ENCODE results near the gene NTM.

NTM gene

DNA sequence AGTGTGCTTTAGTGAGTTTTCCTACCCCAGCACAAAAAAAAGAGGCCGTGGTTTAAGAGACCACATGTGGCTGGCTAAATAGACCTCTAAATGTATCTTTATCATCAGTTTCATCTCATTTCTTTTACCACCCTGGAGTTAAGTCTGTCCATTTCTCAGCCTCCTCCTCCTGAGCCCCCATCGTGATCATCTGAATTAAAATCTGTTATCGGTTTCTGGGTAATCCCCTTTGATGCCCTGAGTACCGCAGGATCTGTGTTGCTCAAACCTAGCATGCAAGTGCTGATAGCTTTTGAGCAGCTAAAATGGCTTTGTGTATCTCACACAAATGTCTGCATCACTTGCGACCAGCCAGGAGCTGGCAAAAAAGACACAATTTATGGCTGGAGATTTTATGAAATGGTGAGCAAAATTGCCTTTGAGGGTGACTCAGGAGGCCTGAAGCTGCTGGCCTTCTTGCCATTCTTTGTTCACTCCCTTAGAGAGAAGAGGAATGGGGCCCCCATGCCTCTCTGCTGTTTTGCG, 236.5 kb downstream of the NTM start:
- DNase-seq: no peak

DNA sequence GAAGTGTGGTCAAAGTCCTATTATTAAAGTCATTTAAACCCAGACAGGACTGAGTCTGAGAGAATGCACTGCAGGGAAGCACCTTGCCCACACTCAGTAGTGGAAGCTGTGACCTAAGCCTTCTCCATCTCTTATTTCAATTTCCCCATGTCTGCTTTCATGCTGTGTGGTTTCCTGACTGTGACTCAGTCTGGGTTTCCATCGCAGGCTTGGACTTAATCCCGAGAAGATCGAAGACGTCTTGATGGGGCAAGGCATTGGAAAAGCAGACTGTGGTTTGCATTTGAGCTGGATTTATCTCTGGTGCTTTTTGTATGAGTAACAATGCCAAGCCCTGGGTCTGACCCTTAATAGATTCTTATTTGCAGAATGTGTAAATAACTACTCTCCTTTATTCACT, 238.9 kb downstream of the NTM start:
- DNase-seq: peak; percentile 93

DNA sequence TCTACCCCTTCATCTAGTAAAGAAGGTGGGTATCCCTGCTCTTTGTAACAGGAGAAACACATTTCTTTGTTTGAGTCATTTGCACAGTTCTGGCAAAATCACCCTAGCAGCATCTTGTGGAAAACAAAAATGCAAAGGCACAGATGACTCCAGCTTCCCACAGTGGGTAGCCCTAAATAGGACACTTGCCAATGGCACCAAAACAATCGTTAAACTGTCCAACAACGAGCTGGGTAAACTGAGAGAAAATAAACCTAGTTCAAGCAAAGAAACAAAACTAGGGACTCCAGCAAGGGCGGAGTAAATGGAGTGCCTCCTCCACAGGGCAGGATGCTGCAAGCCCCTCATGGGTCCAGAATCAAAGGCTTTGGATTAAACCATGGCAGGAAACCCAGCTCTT, 239.5 kb downstream of the NTM start:
- DNase-seq: no peak

DNA sequence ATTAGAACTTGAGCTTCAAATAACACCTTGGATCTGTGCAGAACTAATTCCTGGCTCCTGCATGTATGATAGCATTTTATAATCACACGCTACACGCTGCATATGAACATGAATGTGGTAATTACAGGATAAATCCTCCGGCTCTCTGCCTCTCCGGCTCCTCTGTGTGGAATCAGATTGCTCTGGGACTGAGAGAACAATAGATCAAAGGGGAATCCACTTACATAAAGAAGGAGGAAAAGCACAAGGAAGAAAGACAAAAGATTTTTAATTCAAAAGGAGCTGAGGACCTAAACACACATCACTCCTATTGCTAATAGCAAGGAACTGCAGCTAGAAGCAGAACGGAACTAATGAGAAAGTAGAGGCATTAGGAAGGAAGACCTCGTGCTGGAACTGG, 240.9 kb downstream of the NTM start:
- DNase-seq: no peak

DNA sequence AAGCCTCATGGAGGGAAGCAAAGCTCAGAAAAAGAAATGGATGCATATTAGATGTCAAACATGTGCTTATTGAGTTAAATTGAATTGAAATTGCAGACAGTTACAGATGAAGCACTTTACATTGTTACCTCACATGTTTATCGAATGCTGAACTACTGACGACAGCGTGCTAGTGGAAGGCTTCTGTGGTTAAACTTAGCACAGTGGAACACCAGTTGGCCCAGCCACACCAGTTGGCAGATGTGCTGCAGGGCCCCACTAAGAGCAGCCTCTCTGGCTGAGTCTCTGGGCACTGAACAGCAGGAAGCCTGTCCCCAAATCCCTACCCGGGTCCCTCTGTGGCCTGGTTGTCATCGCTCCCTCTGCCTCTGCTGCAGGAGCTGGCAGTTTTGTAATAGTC, 242.1 kb downstream of the NTM start:
- DNase-seq: no peak

DNA sequence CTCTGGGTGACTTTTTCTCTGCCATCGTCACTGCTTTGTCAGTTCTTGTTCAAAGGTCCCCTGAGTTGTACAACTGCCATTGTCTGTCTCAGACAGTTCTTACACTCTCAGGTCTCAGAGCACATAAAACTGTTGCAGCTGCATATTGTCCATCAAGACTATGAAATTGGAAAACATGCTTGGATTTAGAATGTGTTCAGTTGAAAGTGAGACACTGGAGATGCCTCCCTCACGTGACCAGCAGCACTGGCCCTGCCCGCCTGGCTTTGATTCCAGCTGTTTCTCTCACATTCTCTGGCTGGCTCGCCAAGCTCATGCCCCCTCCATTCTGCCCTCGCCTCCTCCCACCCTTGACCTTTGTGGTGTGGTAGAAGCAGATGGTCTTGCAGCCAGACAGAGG, 244.2 kb downstream of the NTM start:
- no peak for DNase-seq

DNA sequence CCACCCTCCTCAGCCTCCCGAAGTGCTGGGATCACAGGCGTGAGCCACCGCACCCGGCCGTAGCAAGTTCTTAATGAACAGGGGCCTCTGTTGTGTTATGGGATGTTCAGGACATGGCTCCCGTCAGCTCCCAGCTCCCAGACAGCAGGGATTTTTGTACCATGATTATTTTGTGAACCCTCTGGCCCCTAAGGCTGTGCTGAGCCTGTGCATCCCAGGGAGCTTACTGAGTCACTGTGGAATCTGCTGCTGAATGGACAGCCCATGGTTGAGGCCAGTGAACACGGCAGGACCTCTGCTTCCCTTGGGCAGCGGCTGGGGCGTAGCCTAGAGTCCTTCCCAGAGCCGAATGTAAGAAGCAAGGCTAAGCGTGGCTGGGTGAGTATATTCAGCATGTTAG, 245.2 kb downstream of the NTM start:
- DNase-seq: peak; percentile 27

DNA sequence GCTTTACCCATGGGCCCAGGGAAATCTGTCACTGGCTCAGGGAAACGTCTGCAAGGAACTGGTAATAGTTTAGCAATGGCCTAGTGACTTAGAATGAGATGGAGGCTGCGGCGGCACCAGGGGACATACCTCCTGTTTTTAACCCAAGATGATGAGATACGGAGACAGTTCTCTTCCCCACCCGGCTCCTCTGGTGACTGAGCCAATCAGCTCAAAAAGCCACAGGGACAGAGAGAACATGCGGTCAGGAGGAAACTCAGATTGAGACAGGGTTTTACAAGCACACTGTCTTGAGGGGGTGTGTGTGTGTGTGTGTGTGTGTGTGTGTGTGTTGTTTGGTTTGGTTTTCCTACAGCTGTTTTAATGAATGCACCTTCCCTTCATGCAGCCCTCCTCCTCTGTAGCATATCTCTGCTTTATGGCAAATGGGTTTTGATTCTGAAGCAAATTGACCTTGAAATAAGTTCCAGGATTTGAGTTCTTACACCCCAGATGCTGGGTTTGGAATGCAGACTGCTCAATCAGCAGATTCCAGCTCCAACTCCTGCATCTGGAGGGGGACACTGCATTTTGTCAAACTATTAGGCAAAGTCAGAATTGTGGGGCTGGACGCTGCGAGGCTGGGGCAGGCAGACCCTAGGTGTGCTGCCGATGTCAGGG, 246.2 kb downstream of the NTM start:
- DNase-seq: no peak

DNA sequence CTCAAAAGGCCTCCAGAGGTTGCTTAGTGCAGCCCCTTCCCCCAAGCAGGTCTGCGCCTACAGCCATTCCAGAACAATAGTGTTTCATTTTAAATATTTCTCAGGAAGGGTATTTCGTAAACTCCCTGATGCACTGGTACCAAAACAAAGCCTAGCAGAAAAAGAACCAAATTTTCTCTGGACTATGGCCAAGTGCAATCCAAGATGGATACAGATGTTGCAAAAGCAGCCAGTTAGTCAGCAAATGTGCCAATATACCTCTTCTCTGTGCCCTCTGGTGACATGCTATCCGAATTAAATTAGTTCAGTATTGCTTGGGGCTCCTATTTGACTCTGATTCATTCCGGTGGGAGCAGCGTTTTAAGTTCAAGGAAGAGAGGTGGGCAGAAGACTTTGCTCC, 247.8 kb downstream of the NTM start:
- peak; percentile 33 for DNase-seq

DNA sequence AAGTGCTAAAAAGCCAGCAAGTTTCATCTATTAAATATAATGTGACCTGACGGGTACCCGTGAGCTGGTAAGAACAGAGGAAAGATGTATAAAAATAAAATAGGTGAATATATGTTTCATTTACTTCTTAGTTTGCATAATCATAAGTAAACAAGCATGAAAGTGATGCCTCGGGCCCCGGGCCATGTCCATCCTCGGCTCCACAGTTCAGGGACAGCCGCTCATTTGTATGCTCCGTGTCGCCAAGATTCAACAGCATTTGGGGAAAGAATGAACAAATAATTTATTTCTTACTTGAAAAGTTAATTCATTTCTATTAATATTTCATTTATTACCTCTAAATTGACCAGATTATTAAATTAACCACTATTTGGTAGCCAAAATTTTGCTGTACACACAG, 251.8 kb downstream of the NTM start:
- DNase-seq: no peak

DNA sequence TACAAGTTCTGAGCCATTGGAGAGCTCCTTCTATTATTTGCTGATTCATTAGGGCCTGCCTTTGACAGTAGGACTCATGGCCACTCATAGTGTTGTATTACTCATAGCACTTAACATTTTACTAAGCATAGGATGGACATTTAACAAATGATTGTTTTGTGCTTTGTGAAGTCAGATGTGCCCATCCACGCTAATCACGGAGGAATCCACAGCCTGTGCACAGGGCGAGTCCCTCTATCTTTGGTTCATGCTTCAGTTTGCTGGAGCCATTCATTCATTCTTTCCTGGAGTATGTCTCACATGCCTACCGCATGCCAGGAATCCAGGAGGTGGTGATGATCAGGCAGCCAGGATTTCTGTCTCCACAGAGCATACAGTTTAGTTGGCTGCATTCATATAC, 254.1 kb downstream of the NTM start:
- DNase-seq: peak; percentile 40

DNA sequence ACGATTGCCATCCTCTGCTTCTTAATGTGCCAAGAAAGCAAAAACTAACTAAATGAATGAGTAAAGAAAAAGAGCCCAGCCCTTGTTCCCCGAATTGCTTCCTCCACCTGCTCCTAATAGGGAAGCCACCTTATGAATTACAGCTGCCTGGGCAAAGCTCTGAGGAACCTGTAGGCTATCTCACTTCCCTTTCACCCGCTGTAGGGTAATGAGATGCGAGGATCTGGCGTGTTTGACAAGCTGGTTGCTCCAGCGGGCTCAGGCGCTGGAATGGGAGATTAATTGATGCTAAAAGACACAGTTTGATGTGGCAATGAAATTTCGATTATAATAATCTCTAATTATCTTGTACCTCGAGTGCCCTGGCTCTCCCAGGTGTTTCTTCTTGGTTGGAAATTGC, 256.4 kb downstream of the NTM start:
- DNase-seq: no peak

DNA sequence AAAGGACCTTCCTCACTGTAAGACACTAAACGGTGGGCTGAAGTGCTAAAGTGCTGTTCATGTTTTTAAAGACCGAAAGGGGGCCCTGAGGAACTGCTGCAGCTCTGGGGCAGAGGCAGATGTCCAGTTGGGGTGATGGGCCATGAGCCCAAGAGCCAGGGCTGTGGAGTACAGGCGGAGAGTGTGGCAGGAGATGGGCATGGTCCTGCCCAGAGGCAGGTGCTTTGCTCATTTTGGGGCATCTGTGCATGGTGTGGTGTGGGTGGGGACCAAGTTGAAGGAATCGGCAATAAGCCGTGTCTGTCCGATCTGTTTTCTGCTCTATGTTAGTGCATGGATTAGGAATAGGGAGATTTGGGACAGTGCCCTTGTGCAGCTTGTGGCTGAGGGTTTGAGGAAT, 258.3 kb downstream of the NTM start:
- DNase-seq: no peak

DNA sequence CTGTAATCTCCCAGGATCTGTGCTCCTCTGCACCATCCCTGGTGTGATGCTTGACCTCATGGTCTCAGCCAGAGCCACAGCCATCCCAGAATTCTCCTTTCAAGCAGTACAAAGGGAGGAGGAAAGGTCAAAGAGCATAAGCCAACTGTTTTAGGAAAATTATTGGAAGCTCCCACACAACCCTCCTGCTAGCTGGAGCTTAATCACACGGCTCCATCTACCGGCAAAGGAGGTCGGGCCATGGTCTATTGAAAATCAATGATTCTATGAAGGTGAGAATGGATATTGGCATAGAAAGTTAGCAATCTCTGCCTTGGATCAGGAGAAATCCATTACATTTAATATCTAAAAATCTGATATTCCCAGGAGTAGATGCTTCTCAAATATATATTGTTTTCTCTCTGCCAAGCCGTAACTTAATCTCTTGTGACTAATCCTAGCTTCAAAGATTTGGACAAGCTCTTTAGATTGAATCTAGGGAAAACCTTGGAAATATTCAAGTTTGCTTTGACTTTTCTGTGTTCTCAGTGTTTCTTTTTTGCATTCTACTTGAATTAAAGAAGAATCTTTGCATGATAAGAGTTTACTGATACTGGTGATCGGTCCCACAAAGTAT, 259.6 kb downstream of the NTM start:
- peak; percentile 25 for DNase-seq

DNA sequence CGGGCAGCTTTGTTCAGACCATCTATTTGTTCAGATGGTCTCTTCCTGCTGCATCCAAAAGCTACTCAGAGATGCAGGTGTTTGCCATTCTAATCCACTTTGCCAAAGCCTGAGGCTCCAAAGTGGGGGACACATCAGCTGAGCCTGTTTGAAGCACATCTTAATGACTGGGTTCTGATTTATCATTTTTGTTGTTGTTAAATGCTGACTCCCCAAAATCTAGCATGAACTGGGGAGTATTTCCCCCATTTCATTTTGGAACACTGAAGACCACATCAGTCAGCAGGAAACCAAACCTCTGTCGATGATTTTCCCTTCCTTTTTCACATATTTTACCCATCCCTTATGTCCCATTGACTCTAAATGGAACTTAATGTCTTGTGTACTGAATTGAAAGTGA, 262.6 kb downstream of the NTM start:
- DNase-seq: no peak

DNA sequence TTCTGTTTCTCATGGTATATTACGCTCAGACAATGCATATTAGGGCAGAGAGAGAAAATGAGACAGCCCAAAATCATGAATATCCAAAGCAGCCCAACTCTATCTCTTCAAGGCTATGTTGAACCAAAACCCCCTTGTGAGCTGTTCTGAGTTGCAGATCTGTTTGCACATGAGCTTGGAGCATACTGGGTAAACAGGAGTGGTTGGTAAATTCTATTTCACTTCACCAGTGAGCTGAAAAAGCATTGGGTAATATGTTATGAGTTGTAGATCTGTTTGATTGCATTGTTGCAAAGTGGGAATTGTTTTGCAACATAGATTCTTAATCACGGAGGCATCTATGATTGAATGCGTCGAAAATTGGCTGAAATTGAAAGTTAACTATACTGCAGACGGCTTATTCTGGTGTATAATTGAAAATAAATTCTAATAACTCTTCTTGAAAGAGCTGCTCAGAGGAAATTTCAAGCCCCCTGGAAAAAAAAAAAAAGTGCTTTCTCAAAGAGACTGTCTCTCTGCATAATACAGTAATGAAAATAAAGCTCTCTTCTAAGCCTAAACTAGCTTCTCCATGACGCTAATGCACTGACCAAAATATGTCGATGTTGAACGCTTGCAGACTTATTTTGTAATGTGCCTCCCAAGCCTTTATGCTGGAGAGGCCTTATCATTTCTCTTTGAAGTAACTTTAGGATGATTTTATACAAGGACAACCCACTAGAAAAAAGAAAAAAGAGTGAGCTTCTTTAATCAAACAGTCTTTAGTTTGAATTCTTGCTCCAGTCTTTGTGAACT, 263.7 kb downstream of the NTM start:
- DNase-seq: no peak

DNA sequence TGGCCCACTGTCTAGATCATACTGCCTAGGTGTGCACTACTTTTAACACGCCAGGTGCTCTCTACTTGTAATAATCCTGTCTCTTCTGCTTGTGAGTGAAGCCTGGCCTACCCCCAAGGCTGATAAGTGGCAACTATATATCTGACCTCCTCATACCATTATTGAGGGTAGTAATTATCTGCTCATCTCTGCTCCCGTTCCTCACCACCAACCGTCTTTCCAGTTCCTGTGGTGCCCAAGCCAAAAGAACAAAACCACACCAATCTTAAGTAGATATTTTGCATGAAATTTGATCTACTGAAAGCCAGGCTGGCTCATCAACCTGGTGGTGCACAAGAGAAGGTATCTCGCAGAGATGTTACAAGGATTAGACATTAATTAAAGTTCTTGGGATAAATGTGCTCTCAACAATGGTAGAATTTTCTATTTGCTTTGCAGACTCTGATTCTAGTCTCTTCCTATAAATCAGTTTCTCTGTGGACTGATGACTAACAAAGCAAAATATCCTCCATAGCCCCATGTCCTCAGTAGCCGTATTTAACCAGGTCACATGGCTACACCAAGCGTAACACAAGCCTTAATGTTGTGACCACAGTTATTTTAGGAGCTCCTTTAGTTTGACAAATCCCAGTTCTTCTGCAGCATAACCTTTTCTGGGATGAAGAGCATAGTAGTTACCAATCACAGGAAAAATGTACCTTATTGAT, 267.2 kb downstream of the NTM start:
- peak; percentile 35 for DNase-seq

DNA sequence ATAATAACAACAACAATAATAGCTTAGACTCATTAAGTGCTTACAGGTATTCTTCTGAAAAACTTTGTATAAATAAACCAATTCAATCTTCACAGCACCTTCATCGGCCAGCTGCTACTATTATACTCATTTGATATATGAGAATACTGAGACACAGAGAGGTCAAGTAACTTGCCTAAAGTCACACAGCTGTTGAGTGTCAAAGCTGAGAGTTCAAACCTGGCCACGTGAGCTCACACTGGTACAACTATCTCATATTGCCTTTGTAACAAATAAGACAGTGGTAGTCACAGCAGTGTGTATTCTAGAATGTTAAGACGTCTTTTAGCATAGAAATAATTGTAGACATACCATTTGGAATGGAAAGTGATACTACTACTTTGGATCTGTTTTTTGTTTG, 268.5 kb downstream of the NTM start:
- DNase-seq: no peak

DNA sequence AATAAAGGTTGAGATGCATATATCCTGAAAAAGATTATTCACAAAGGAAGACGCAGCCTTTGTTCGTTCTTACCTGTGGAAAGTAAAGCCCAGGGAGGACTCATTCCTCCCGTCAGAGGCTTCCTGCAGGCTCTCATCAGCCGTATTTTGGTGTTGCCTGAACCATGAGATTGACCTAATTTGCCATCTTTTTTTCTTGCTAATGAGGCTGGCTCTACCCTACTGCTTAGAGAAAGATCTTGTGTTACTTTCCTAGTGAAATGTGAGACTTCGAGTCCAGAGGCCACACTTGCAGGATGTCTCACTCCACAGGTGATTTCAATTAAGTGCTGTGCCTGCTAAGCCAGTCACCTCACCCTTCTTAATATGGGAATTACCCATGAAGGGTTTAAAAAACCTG, 269.9 kb downstream of the NTM start:
- no peak for DNase-seq

DNA sequence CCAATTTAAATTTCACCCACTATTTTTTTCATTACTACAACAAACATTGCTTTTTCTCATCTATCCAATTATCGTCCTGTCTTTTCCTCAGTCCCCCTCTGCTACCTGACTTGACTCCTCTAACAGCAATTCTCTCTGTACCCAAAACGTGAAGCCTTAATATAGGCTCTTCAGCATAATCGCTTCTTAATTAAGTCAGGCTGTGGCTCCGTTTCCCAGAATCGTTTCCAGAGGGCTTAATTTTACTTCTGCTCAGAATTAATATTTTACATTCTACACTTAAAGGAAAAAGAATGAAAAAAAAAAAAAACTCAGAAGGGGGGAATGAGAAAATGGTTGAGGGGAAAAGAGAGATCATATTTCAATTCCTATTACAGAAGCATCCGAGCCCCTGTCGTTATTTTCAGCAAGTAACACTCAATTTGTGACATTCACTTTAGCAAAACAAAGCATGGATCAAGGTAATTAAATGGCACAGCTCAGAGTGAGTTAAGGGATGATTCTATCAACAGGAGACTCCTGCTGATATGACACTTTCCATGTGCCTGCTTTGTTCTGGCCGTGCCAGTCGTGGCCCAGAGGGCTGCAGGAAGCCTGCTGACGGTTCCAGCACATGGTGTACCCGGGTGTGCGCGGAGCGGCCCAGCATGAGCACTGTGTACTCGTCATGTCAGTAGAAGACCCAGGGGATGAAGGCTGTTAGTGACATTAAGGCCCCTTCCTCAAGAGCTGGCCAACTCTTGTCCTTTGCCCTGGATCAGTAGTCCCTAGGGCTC, 272.5 kb downstream of the NTM start:
- DNase-seq: no peak

DNA sequence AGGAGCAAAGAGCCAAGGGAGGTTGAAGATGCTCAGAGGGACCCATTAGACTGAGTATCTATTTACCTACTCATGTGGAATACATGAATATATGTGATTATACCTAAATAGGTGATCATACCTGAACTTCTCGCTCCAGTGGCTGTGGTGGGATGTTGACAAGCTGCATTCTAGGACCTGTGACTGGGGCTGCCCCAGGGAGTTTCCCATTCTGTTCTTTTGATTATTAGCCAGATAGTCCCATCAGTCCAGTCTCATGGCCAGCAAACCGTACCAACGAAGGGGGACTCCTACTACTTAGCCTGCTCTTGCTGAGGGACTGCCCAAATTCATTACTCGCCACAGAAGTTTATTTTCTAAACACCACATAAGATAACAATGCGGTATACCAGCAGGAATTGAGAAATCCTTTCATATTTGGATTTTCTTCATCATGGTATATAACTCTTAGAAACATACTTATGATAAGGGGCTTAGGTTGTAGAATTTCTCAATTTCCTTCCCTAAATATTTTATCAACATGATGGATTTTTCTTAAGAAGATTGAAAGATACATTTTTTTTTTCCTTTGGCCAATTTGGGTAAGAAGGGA, 273.9 kb downstream of the NTM start:
- no peak for DNase-seq

DNA sequence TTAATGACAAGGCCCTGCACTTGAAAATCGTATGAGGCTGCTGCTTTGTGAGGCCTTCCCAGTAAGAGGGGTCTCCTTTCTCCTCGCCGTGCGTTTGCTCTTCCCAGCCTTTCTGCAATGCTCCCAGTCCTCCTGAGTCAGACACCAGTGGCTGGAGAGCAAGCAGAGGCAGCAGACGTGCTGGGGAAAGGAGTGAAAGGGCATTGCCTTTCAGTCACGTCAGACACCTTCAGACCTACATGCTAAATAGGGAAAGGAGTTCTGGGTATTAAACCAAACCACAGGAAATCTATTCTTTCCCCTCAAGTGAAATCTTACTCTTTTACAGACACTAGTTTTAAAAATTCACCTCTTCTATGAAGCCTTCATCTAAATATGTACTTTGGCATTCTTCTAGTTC, 274.8 kb downstream of the NTM start:
- DNase-seq: no peak
